MM.1S (cell line): ENCODE data around the gene ATG2B.

ENCODE experiments used
- EZH2 ChIP-seq: fragments of 300-600 bp; sonication (generic); optimal IDR thresholded peaks from 2 replicates; pipeline ENCODE3; 2017; ENCODE audit warnings: low read depth, mild to moderate bottlenecking, antibody characterized with exemption, low read length, mixed read lengths
- TF ChIP-seq, protein P1 (sequence below): fragments of 300-600 bp; sonication (generic); IDR thresholded peaks from 2 replicates; pipeline ENCODE4 v1.5.1; 2016; ENCODE audit warnings: antibody characterized with exemption, low read length, mixed read lengths

- TF ChIP-seq, protein P1, sequence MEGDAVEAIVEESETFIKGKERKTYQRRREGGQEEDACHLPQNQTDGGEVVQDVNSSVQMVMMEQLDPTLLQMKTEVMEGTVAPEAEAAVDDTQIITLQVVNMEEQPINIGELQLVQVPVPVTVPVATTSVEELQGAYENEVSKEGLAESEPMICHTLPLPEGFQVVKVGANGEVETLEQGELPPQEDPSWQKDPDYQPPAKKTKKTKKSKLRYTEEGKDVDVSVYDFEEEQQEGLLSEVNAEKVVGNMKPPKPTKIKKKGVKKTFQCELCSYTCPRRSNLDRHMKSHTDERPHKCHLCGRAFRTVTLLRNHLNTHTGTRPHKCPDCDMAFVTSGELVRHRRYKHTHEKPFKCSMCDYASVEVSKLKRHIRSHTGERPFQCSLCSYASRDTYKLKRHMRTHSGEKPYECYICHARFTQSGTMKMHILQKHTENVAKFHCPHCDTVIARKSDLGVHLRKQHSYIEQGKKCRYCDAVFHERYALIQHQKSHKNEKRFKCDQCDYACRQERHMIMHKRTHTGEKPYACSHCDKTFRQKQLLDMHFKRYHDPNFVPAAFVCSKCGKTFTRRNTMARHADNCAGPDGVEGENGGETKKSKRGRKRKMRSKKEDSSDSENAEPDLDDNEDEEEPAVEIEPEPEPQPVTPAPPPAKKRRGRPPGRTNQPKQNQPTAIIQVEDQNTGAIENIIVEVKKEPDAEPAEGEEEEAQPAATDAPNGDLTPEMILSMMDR, result no peak
- TF ChIP-seq EZH2, result no peak
Measured at GRCh38 chr14:96285667-96286066, 77.5 kb downstream of the ATG2B start.
